H9 (cell line): Measurements from ENCODE around the gene EME1. TPM values are rescaled to one million over a fixed set of nuclear protein-coding genes. Genes with fewer than 3 reads are reported as not detected.

Source experiments
- DNase-seq: peaks from one replicate; pipeline ENCODE4 v3.0.0-alpha.2; 2017
- H2AFZ ChIP-seq: one replicate; pipeline ENCODE4 v1.6.1; 2013; ENCODE audit warnings: mild to moderate bottlenecking, low read length, control low read depth, moderate library complexity
- H2AK5ac ChIP-seq: 2 replicates; pipeline ENCODE4 v1.6.1; 2013; ENCODE audit warnings: low read length, control low read depth, mixed read lengths; ENCODE audit not compliant: insufficient read length
- H2BK120ac ChIP-seq: one replicate; pipeline ENCODE4 v1.6.1; 2013; ENCODE audit warnings: low read depth, mild to moderate bottlenecking, low read length, control low read depth, inconsistent platforms; ENCODE audit not compliant: poor library complexity, severe bottlenecking
- H2BK12ac ChIP-seq: 2 replicates; pipeline ENCODE4 v1.6.1; 2013; ENCODE audit warnings: low read length, control low read depth, mixed read lengths, low read depth; ENCODE audit not compliant: insufficient read length
- H2BK15ac ChIP-seq: 2 replicates; pipeline ENCODE4 v1.6.1; 2013; ENCODE audit warnings: low read depth, low read length, control low read depth
- H2BK20ac ChIP-seq: one replicate; pipeline ENCODE4 v1.6.1; 2013; ENCODE audit warnings: low read depth, mild to moderate bottlenecking, low read length, control low read depth, inconsistent platforms; ENCODE audit not compliant: poor library complexity, severe bottlenecking
- H2BK5ac ChIP-seq: 2 replicates; pipeline ENCODE4 v1.6.1; 2013; ENCODE audit warnings: low read length, control low read depth, mixed read lengths; ENCODE audit not compliant: insufficient read length
- H3K14ac ChIP-seq: 2 replicates; pipeline ENCODE4 v1.6.1; 2013; ENCODE audit warnings: low read length, control low read depth; ENCODE audit not compliant: insufficient read depth
- H3K18ac ChIP-seq: 2 replicates; pipeline ENCODE4 v1.6.1; 2013; ENCODE audit warnings: low read depth, mild to moderate bottlenecking, mixed read lengths, low read length, control low read depth; ENCODE audit not compliant: insufficient read length
- H3K23ac ChIP-seq: 2 replicates; pipeline ENCODE4 v1.6.1; 2013; ENCODE audit warnings: low read length, control low read depth, mixed read lengths, low read depth; ENCODE audit not compliant: insufficient read length
- H3K23me2 ChIP-seq: 2 replicates; pipeline ENCODE4 v1.6.1; 2013; ENCODE audit warnings: low read depth, mild to moderate bottlenecking, mixed read lengths, low read length, control low read depth; ENCODE audit not compliant: insufficient read length, poor library complexity, severe bottlenecking
- H3K27ac ChIP-seq: 2 replicates; pipeline ENCODE4 v1.5.1; 2013; ENCODE audit warnings: low read length, control low read depth, mixed read lengths, low read depth; ENCODE audit not compliant: insufficient read length
- H3K27me3 ChIP-seq: 2 replicates; pipeline ENCODE4 v1.6.1; 2013; ENCODE audit warnings: low read length, control low read depth, inconsistent platforms; ENCODE audit not compliant: insufficient read depth
- H3K4ac ChIP-seq: 2 replicates; pipeline ENCODE4 v1.6.1; 2013; ENCODE audit warnings: low read depth, mild to moderate bottlenecking, control low read depth, inconsistent platforms, low read length, moderate library complexity
- H3K4me1 ChIP-seq: 2 replicates; pipeline ENCODE4 v1.6.1; 2013; ENCODE audit warnings: low read length, control low read depth, inconsistent platforms; ENCODE audit not compliant: insufficient read depth
- H3K4me2 ChIP-seq: 2 replicates; pipeline ENCODE4 v1.6.1; 2013; ENCODE audit warnings: low read length, control low read depth, mixed read lengths; ENCODE audit not compliant: insufficient read length, insufficient read depth
- H3K56ac ChIP-seq: 2 replicates; pipeline ENCODE4 v1.6.1; 2013; ENCODE audit warnings: low read depth, mild to moderate bottlenecking, mixed read lengths, low read length, control low read depth; ENCODE audit not compliant: insufficient read length
- H3K79me1 ChIP-seq: 2 replicates; pipeline ENCODE4 v1.6.1; 2013; ENCODE audit warnings: low read depth, mild to moderate bottlenecking, moderate library complexity, low read length, control low read depth, inconsistent platforms; ENCODE audit not compliant: insufficient read depth, poor library complexity, severe bottlenecking
- H3K79me2 ChIP-seq: 2 replicates; pipeline ENCODE4 v1.6.1; 2013; ENCODE audit warnings: low read length, control low read depth, inconsistent platforms; ENCODE audit not compliant: insufficient read depth
- H3K9ac ChIP-seq: 2 replicates; pipeline ENCODE4 v1.6.1; 2013; ENCODE audit warnings: low read length, control low read depth, mixed read lengths; ENCODE audit not compliant: insufficient read length; ENCODE audit errors: extremely low read depth
- H3K9me3 ChIP-seq: one replicate; pipeline ENCODE4 v1.6.1; 2013; ENCODE audit warnings: low read depth, low read length, inconsistent platforms; ENCODE audit not compliant: control insufficient read depth
- H3T11ph ChIP-seq: one replicate; pipeline ENCODE4 v1.6.1; 2013; ENCODE audit warnings: mild to moderate bottlenecking, low read length, control low read depth, inconsistent platforms
- H4K20me1 ChIP-seq: one replicate; pipeline ENCODE4 v1.6.1; 2013; ENCODE audit not compliant: control insufficient read depth, insufficient read length, insufficient read depth
- H4K5ac ChIP-seq: 2 replicates; pipeline ENCODE4 v1.6.1; 2013; ENCODE audit warnings: low read depth, mild to moderate bottlenecking, mixed read lengths, low read length, control low read depth; ENCODE audit not compliant: insufficient read length
- H4K8ac ChIP-seq: replicated peaks from 2 replicates; pipeline ENCODE4 v1.6.1; 2013; ENCODE audit warnings: low read length, control low read depth, mixed read lengths, low read depth; ENCODE audit not compliant: insufficient read length
- H4K91ac ChIP-seq: 2 replicates; pipeline ENCODE4 v1.6.1; 2013; ENCODE audit warnings: low read depth, mild to moderate bottlenecking, moderate library complexity, mixed read lengths, low read length, control low read depth; ENCODE audit not compliant: insufficient read length
- H3K27ac Mint-ChIP-seq, 3 experiments: 2 replicates in 2 of 3; 3 replicates in 1 of 3; pipeline ENCODE4 v1.8.0; 2020 to 2021; ENCODE audit warnings: mixed read lengths in 3 of 3, mild to moderate bottlenecking in 1 of 3, moderate library complexity in 1 of 3
- H3K27me3 Mint-ChIP-seq: 2 replicates; pipeline ENCODE4 v1.8.0; 2021; ENCODE audit warnings: low read depth, mild to moderate bottlenecking, moderate library complexity, mixed read lengths
- H3K36me3 Mint-ChIP-seq, 3 experiments: 2 replicates in 2 of 3; 3 replicates in 1 of 3; pipeline ENCODE4 v1.8.0; 2020 to 2021; ENCODE audit warnings: low read depth in 3 of 3, mixed read lengths in 3 of 3; ENCODE audit not compliant: insufficient read depth in 1 of 3
- H3K4me1 Mint-ChIP-seq, 2 experiments: 2 replicates each; pipeline ENCODE4 v1.8.0; 2020; ENCODE audit warnings: mixed read lengths in 2 of 2
- H3K4me3 Mint-ChIP-seq, 2 experiments: 2 replicates in 1 of 2; 3 replicates in 1 of 2; pipeline ENCODE4 v1.8.0; 2020 to 2021; ENCODE audit warnings: mild to moderate bottlenecking in 2 of 2, mixed read lengths in 2 of 2, moderate library complexity in 1 of 2
- H3K9me3 Mint-ChIP-seq, 2 experiments: 2 replicates in 1 of 2; 3 replicates in 1 of 2; pipeline ENCODE4 v1.8.0; 2020; ENCODE audit warnings: mild to moderate bottlenecking in 2 of 2, mixed read lengths in 2 of 2, moderate library complexity in 1 of 2
- WGBS: extraction: QIAGEN DNeasy Blood & Tissue Kit; methylation state at CpG from one replicate; pipeline ENCODE4 v1.1.7; 2013; ENCODE audit warnings: missing lambda C conversion rate, low lambda C conversion rate, mixed read lengths; ENCODE audit not compliant: insufficient read length; ENCODE audit errors: extremely low coverage; 5-methylcytosine and 5-hydroxymethylcytosine counted together
- total RNA-seq: library from RNA; stranded (reverse); gene quantifications from 2 replicates; pipeline ENCODE4 v1.2.1, GENCODE V29; 2021
- TF ChIP-seq, protein P1 (sequence below): fragments of 200-600 bp; sonication (generic); conservative IDR thresholded peaks from 3 replicates; pipeline ENCODE4 v1.8.0; 2021; ENCODE audit warnings: antibody characterized with exemption, mild to moderate bottlenecking

The EME1 gene
- total RNA-seq, 1 experiment from 2014 or later = 15.1 TPM

DNA sequence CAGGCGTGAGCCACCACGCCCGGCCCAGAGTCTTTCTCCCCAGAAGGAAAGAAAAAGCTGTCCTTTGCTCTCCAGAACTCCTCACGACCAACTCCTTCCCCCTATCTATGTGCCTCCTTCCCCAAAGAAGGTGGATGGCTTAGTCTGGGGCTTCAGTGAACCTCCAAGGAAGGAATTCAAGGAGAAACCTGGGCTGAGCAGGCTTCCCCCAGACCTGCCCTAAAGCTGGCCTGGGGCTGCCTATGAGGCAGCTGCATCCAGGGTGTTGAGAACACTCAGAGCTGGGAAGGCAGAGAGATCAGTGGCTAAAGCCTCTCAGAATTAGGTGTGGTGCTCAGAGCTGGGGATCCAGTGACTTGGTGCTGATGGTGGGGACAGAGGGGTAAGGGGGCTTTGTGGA, 56.8 kb downstream of the EME1 start:
- Mint-ChIP-seq H3K27me3 (peaks cover 8% of the 10 kb centered on the region), H3K4me1 (peaks cover 18 to 25% of the 10 kb centered on the region in 2 experiments), H3K4me3 (no peak overlapping the region), H3K27ac (no peak overlapping the region; a peak in 1 of 7 replicates), H3K36me3 (no peaks in the 10 kb centered on the region; a peak in 2 of 7 replicates), H3K9me3 (no peaks in the 10 kb centered on the region; a peak in 1 of 5 replicates)
- Histone ChIP-seq H2BK20ac (no peak overlapping the region), H3K14ac (no peak overlapping the region), H3K4ac (no peak overlapping the region), H3K56ac (no peak overlapping the region), H3K9ac (no peak overlapping the region), H2BK5ac (no peak overlapping the region), H3K4me2 (no peak overlapping the region), H2AFZ (no peak overlapping the region), H3T11ph (no peak overlapping the region), H3K79me2 (no peaks in the 10 kb centered on the region), H2AK5ac (no peak overlapping the region), H4K20me1 (no peaks in the 10 kb centered on the region), H2BK15ac (no peak overlapping the region), H3K18ac (no peak overlapping the region), H3K79me1 (no peaks in the 10 kb centered on the region), H4K91ac (no peak overlapping the region), H3K9me3 (no peaks in the 10 kb centered on the region), H4K8ac (no peak overlapping the region), H3K23me2 (peaks cover 12% of the 10 kb centered on the region), H2BK12ac (no peak overlapping the region), H3K27me3 (no peaks in the 10 kb centered on the region; the same call in 1 of the 2 replicates), H2BK120ac (no peak overlapping the region), H3K27ac (no peak overlapping the region), H3K4me1 (no peaks in the 10 kb centered on the region; the same call in 1 of the 2 replicates), H3K23ac (no peak overlapping the region), H4K5ac (no peak overlapping the region)
- WGBS = no CpG with 5 or more reads among the region's 4 CpGs
- TF ChIP-seq, protein P1, sequence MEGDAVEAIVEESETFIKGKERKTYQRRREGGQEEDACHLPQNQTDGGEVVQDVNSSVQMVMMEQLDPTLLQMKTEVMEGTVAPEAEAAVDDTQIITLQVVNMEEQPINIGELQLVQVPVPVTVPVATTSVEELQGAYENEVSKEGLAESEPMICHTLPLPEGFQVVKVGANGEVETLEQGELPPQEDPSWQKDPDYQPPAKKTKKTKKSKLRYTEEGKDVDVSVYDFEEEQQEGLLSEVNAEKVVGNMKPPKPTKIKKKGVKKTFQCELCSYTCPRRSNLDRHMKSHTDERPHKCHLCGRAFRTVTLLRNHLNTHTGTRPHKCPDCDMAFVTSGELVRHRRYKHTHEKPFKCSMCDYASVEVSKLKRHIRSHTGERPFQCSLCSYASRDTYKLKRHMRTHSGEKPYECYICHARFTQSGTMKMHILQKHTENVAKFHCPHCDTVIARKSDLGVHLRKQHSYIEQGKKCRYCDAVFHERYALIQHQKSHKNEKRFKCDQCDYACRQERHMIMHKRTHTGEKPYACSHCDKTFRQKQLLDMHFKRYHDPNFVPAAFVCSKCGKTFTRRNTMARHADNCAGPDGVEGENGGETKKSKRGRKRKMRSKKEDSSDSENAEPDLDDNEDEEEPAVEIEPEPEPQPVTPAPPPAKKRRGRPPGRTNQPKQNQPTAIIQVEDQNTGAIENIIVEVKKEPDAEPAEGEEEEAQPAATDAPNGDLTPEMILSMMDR = no peak
- DNase-seq = no peak

Other genes starting within 250 kb of the EME1 start
- 4.8 and 5.9 TPM in 2 replicates for gene SAMD14, start 243.1 kb upstream of the EME1 start, total RNA-seq
- 23.0 and 25.8 TPM in 2 replicates for gene PPP1R9B, start 222.6 kb upstream of the EME1 start, total RNA-seq
- gene SGCA, start 207.2 kb upstream of the EME1 start, total RNA-seq = 0.24 TPM in 1 of 2 replicates, not detected in the other
- gene COL1A1, start 171.6 kb upstream of the EME1 start, total RNA-seq = 104 and 112 TPM in 2 replicates
- gene TMEM92, start 98.8 kb upstream of the EME1 start, total RNA-seq = 10.9 and 11.2 TPM in 2 replicates
- 24.0 and 26.4 TPM in 2 replicates for gene XYLT2, start 27.1 kb upstream of the EME1 start, total RNA-seq
- 85.9 and 91.8 TPM in 2 replicates for gene MRPL27, start within 50 bp of the EME1 start, total RNA-seq
- 105 and 106 TPM in 2 replicates for gene LRRC59, start 24.3 kb downstream of the EME1 start, total RNA-seq
- gene ACSF2, start 53.0 kb downstream of the EME1 start, total RNA-seq = 12.2 TPM in 2 replicates
- gene CHAD, start 95.7 kb downstream of the EME1 start, total RNA-seq = 0.46 and 0.57 TPM in 2 replicates
- gene RSAD1, start 105.6 kb downstream of the EME1 start, total RNA-seq = 27.9 and 29.6 TPM in 2 replicates
- gene MYCBPAP, start 135.2 kb downstream of the EME1 start, total RNA-seq = 1.7 and 1.9 TPM in 2 replicates
- 1.9 and 2.2 TPM in 2 replicates for gene EPN3, start 159.5 kb downstream of the EME1 start, total RNA-seq
- 23.9 and 26.6 TPM in 2 replicates for gene SPATA20, start 173.9 kb downstream of the EME1 start, total RNA-seq
- gene CACNA1G, start 187.5 kb downstream of the EME1 start, total RNA-seq = 1.5 and 1.7 TPM in 2 replicates